Trophoblast cell (in vitro differentiated cells and primary cell): ENCODE data around the gene BPNT1.
A peak's percentile ranks its signal among the peaks of the same experiment; 100 is the strongest.

Experiments used
- DNase-seq, 2 donors: peaks; one replicate each; pipeline ENCODE4 v3.0.0-alpha.2; 2016
- H2AFZ ChIP-seq: 2 replicates; pipeline ENCODE4 v1.6.1; 2013; ENCODE audit warnings: low read length, moderate library complexity, mild to moderate bottlenecking; ENCODE audit not compliant: insufficient read depth, poor library complexity
- H2AK5ac ChIP-seq: 2 replicates; pipeline ENCODE4 v1.6.1; 2013; ENCODE audit warnings: mild to moderate bottlenecking, low read length
- H2BK120ac ChIP-seq: 2 replicates; pipeline ENCODE4 v1.6.1; 2013; ENCODE audit warnings: low read length, mild to moderate bottlenecking, moderate library complexity; ENCODE audit not compliant: insufficient read depth, poor library complexity
- H2BK12ac ChIP-seq: 2 replicates; pipeline ENCODE4 v1.6.1; 2013; ENCODE audit warnings: mild to moderate bottlenecking, low read length, moderate library complexity
- H2BK5ac ChIP-seq: 2 replicates; pipeline ENCODE4 v1.6.1; 2013; ENCODE audit warnings: low read length, low read depth, moderate library complexity, mild to moderate bottlenecking; ENCODE audit not compliant: poor library complexity
- H3K14ac ChIP-seq: 2 replicates; pipeline ENCODE4 v1.6.1; 2013; ENCODE audit warnings: mild to moderate bottlenecking, low read length
- H3K18ac ChIP-seq: 2 replicates; pipeline ENCODE4 v1.6.1; 2013; ENCODE audit warnings: mild to moderate bottlenecking, low read length
- H3K23ac ChIP-seq: 2 replicates; pipeline ENCODE4 v1.6.1; 2013; ENCODE audit warnings: low read length
- H3K27ac ChIP-seq: 2 replicates; pipeline ENCODE4 v1.5.1; 2013; ENCODE audit warnings: low read depth, mild to moderate bottlenecking, inconsistent platforms, low read length, moderate library complexity
- H3K27me3 ChIP-seq: 2 replicates; pipeline ENCODE4 v1.6.1; 2013; ENCODE audit warnings: inconsistent platforms, mild to moderate bottlenecking, low read length, moderate library complexity; ENCODE audit not compliant: insufficient read depth
- H3K36me3 ChIP-seq, 2 experiments: 1 replicate in 1 of 2; 2 replicates in 1 of 2; pipeline ENCODE4 v1.6.1; 2013; ENCODE audit warnings: low read length in 2 of 2, mild to moderate bottlenecking in 2 of 2, moderate library complexity in 1 of 2; ENCODE audit not compliant: insufficient read depth in 2 of 2, control insufficient read depth in 1 of 2
- H3K4ac ChIP-seq: 2 replicates; pipeline ENCODE4 v1.6.1; 2013; ENCODE audit warnings: low read depth, mild to moderate bottlenecking, low read length, moderate library complexity
- H3K4me1 ChIP-seq, 2 experiments: 1 replicate in 1 of 2; 2 replicates in 1 of 2; pipeline ENCODE4 v1.6.1; 2013; ENCODE audit warnings: low read length in 2 of 2, mild to moderate bottlenecking in 2 of 2, moderate library complexity in 1 of 2; ENCODE audit not compliant: insufficient read depth in 2 of 2, control insufficient read depth in 1 of 2
- H3K4me2 ChIP-seq: 2 replicates; pipeline ENCODE4 v1.6.1; 2013; ENCODE audit warnings: inconsistent platforms, mild to moderate bottlenecking, low read length, moderate library complexity
- H3K4me3 ChIP-seq: 2 replicates; pipeline ENCODE4 v1.5.1; 2013; ENCODE audit warnings: mild to moderate bottlenecking, low read depth, low read length, inconsistent platforms
- H3K79me1 ChIP-seq: one replicate; pipeline ENCODE4 v1.6.1; 2013; ENCODE audit warnings: low read length
- H3K79me2 ChIP-seq: 2 replicates; pipeline ENCODE4 v1.6.1; 2013; ENCODE audit warnings: low read length, mild to moderate bottlenecking; ENCODE audit not compliant: control insufficient read depth, insufficient read depth, poor library complexity
- H3K9ac ChIP-seq: 2 replicates; pipeline ENCODE4 v1.6.1; 2013; ENCODE audit warnings: mild to moderate bottlenecking, low read length
- H3K9me3 ChIP-seq: 2 replicates; pipeline ENCODE4 v1.6.1; 2013; ENCODE audit warnings: low read depth, mild to moderate bottlenecking, control low read depth, inconsistent platforms, low read length; ENCODE audit not compliant: insufficient read depth
- H4K12ac ChIP-seq: 2 replicates; pipeline ENCODE4 v1.6.1; 2013; ENCODE audit warnings: low read depth, mild to moderate bottlenecking, low read length, moderate library complexity
- H4K8ac ChIP-seq: 2 replicates; pipeline ENCODE4 v1.6.1; 2013; ENCODE audit warnings: low read depth, mild to moderate bottlenecking, low read length, moderate library complexity
- H4K91ac ChIP-seq: one replicate; pipeline ENCODE4 v1.6.1; 2013; ENCODE audit warnings: low read depth, mild to moderate bottlenecking, low read length, moderate library complexity
- WGBS: extraction: QIAGEN DNeasy Blood & Tissue Kit; methylation state at CpG from one replicate; pipeline ENCODE4 v1.1.7; 2013; ENCODE audit warnings: missing lambda C conversion rate; ENCODE audit not compliant: insufficient read length, insufficient coverage; ENCODE audit errors: extremely low coverage; 5-methylcytosine and 5-hydroxymethylcytosine counted together

Gene BPNT1

GRCh38 chr1:220056374-220056773, 33.2 kb downstream of the BPNT1 start:
- H3K14ac ChIP-seq, result no peak overlapping the region
- H2AK5ac ChIP-seq, result no peak overlapping the region
- no peak overlapping the region for H2AFZ ChIP-seq
- no peak overlapping the region for H4K8ac ChIP-seq
- H3K9me3 ChIP-seq, result no peaks in the 10 kb centered on the region
- H3K36me3 ChIP-seq, result peaks cover 3 to 10% of the 10 kb centered on the region in 2 experiments
- WGBS, result no CpG with 5 or more reads among the region's 1 CpG
- H3K23ac ChIP-seq, result no peak overlapping the region
- H3K27me3 ChIP-seq, result no peaks in the 10 kb centered on the region
- no peak overlapping the region for H4K12ac ChIP-seq
- no peak overlapping the region for H4K91ac ChIP-seq
- no peak overlapping the region for H2BK5ac ChIP-seq
- H2BK120ac ChIP-seq, result no peak overlapping the region
- H3K27ac ChIP-seq, result no peak overlapping the region
- H3K4me1 ChIP-seq, result no peaks in the 10 kb centered on the region
- H3K79me2 ChIP-seq, result no peaks in the 10 kb centered on the region
- no peak overlapping the region for H3K4me3 ChIP-seq
- no peak overlapping the region for H3K4ac ChIP-seq
- H3K18ac ChIP-seq, result no peak overlapping the region
- H3K4me2 ChIP-seq, result no peak overlapping the region
- no peak overlapping the region for H3K9ac ChIP-seq
- DNase-seq, result no peak
- H2BK12ac ChIP-seq, result no peak overlapping the region
- H3K79me1 ChIP-seq, result no peaks in the 10 kb centered on the region

- WGBS, result no CpG with 5 or more reads among the region's 71 CpGs
Observed at GRCh38 chr1:220046052-220046930, 43.3 kb downstream of the BPNT1 start, which contains the start of gene EPRS1. Gene EPRS1 (minus strand): TSS chr1:220046505. CDS start chr1:220046388, 117 bp downstream.

GRCh38 chr1:220045356-220046051, 44.1 kb downstream of the BPNT1 start:
- Histone ChIP-seq H4K8ac (peak overlapping the region; percentile 75), H4K91ac (peak overlapping the region; percentile 56), H2BK120ac (no peak overlapping the region), H3K27me3 (no peaks in the 10 kb centered on the region), H2AFZ (peak overlapping the region; percentile 78), H2BK5ac (no peak overlapping the region), H3K4ac (peak overlapping the region; percentile 0), H4K12ac (no peak overlapping the region), H3K4me3 (peak overlapping the region; percentile 88), H3K79me2 (peaks cover 5% of the 10 kb centered on the region), H3K23ac (no peak overlapping the region), H3K4me1 (no peaks in the 10 kb centered on the region), H3K9ac (peak overlapping the region; percentile 44), H3K4me2 (peak overlapping the region; percentile 88), H3K79me1 (peaks cover 4% of the 10 kb centered on the region), H3K9me3 (no peaks in the 10 kb centered on the region), H2BK12ac (no peak overlapping the region), H2AK5ac (no peak overlapping the region), H3K18ac (no peak overlapping the region), H3K36me3 (peaks cover 0 to 4% of the 10 kb centered on the region in 2 experiments), H3K27ac (no peak overlapping the region), H3K14ac (no peak overlapping the region)
- peak in 1 of 2 donors; percentile 31 for DNase-seq
- no CpG with 5 or more reads among the region's 17 CpGs for WGBS

More at GRCh38 chr1:220046052-220046930, 43.3 kb downstream of the BPNT1 start, which contains the start of gene EPRS1:
- Histone ChIP-seq H3K79me2 (peaks cover 5% of the 10 kb centered on the region), H4K91ac (peak within 1 kb of the TSS; percentile 56), H2BK12ac (no peak within 1 kb of the TSS), H3K4me3 (peak within 1 kb of the TSS; percentile 88), H4K12ac (peak within 1 kb of the TSS; percentile 86), H2BK120ac (peak within 1 kb of the TSS; percentile 45), H3K4ac (peak within 1 kb of the TSS; percentile 56), H3K9ac (peak within 1 kb of the TSS; percentile 44), H3K4me1 (no peaks in the 10 kb centered on the region), H3K23ac (no peak within 1 kb of the TSS), H3K9me3 (no peaks in the 10 kb centered on the region), H3K79me1 (peaks cover 4% of the 10 kb centered on the region), H2AK5ac (no peak within 1 kb of the TSS), H2AFZ (peak within 1 kb of the TSS; percentile 78), H3K27me3 (no peaks in the 10 kb centered on the region), H3K14ac (peak within 1 kb of the TSS; percentile 76), H4K8ac (peak within 1 kb of the TSS; percentile 96), H3K36me3 (peaks cover 0 to 1% of the 10 kb centered on the region in 2 experiments), H3K4me2 (peak within 1 kb of the TSS; percentile 88), H2BK5ac (no peak within 1 kb of the TSS), H3K18ac (peak within 1 kb of the TSS; percentile 27), H3K27ac (no peak within 1 kb of the TSS)
- DNase-seq, result peak; percentile 97 to 99

GRCh38 chr1:220044678-220045355, 44.8 kb downstream of the BPNT1 start:
- no peak overlapping the region for H4K12ac ChIP-seq
- H3K36me3 ChIP-seq, result peaks cover 1 to 7% of the 10 kb centered on the region in 2 experiments
- DNase-seq, result peak in 1 of 2 donors; percentile 1
- no peaks in the 10 kb centered on the region for H3K9me3 ChIP-seq
- H3K23ac ChIP-seq, result no peak overlapping the region
- no peak overlapping the region for H4K91ac ChIP-seq
- no peak overlapping the region for H2BK120ac ChIP-seq
- H3K79me2 ChIP-seq, result peaks cover 5% of the 10 kb centered on the region
- no peaks in the 10 kb centered on the region for H3K27me3 ChIP-seq
- H3K14ac ChIP-seq, result no peak overlapping the region
- no peak overlapping the region for H2BK12ac ChIP-seq
- H2AK5ac ChIP-seq, result no peak overlapping the region
- no peak overlapping the region for H2AFZ ChIP-seq
- peaks cover 4% of the 10 kb centered on the region for H3K79me1 ChIP-seq
- peak overlapping the region; percentile 52 for H3K4ac ChIP-seq
- H3K4me2 ChIP-seq, result peak overlapping the region; percentile 88
- H3K4me1 ChIP-seq, result no peaks in the 10 kb centered on the region
- WGBS, result no CpG with 5 or more reads among the region's 4 CpGs
- H2BK5ac ChIP-seq, result no peak overlapping the region
- H3K4me3 ChIP-seq, result no peak overlapping the region
- H3K18ac ChIP-seq, result no peak overlapping the region
- H4K8ac ChIP-seq, result no peak overlapping the region
- H3K9ac ChIP-seq, result no peak overlapping the region
- no peak overlapping the region for H3K27ac ChIP-seq
